Naive thymus-derived CD4-positive, alpha-beta T cell (primary cell): Measurements from ENCODE around the gene GRB10. TPM values are rescaled to one million over a fixed set of nuclear protein-coding genes. Genes with fewer than 3 reads are reported as not detected.
"Not testable (repeated sequence)": the region's sequence is repeated elsewhere in the genome, so short reads cannot be mapped to it uniquely, and the experiment has no call there.

ENCODE experiments used
- ATAC-seq: fragments of 150-1000 bp; cut with Tn5 transposase; 2 replicates; pipeline ENCODE4 v1.10.0; 2021; ENCODE audit warnings: mild to moderate bottlenecking, moderate library complexity
- CTCF ChIA-PET: fragments of 350-600 bp; sonication (Branson Sonifier 250); formaldehyde crosslinking; loops from one replicate; lab custom pipeline; 2021; ENCODE audit warnings: antibody characterized with exemption; lab: Charles Lee
- POLR2A ChIA-PET: fragments of 350-600 bp; sonication (Branson Sonifier 250); formaldehyde crosslinking; loops from one replicate; lab custom pipeline; 2021; ENCODE audit warnings: antibody characterized with exemption, inconsistent platforms; lab: Charles Lee
- DNase-seq, 9 donors: peaks; one replicate each; pipeline versions ENCODE4 v3.0.0 to v3.0.0-alpha.2; 2020 to 2022; ENCODE audit warnings: mixed read lengths in 1 of 9
- H3K27ac ChIP-seq: one replicate; pipeline ENCODE4 v1.7.0; 2013; ENCODE audit warnings: mild to moderate bottlenecking, low read depth, low read length, moderate library complexity
- H3K27me3 ChIP-seq, 2 donors: one replicate each; pipeline ENCODE4 v1.7.0; 2013; ENCODE audit warnings: low read length in 2 of 2, mild to moderate bottlenecking in 2 of 2, moderate library complexity in 2 of 2; ENCODE audit not compliant: control insufficient read depth in 2 of 2, insufficient read depth in 2 of 2
- H3K36me3 ChIP-seq, 3 experiments: 1 replicate in 2 of 3; 2 replicates in 1 of 3; pipeline ENCODE4 v1.7.0; 2013; ENCODE audit warnings: low read length in 3 of 3, mild to moderate bottlenecking in 3 of 3, moderate library complexity in 1 of 3; ENCODE audit not compliant: insufficient read depth in 3 of 3, control insufficient read depth in 2 of 3
- H3K4me1 ChIP-seq, 2 donors: one replicate each; pipeline ENCODE4 v1.7.0; 2013; ENCODE audit warnings: low read length in 2 of 2, mild to moderate bottlenecking in 2 of 2, moderate library complexity in 1 of 2; ENCODE audit not compliant: control insufficient read depth in 2 of 2, insufficient read depth in 2 of 2
- H3K4me3 ChIP-seq: 2 replicates; pipeline ENCODE4 v1.7.0; 2013; ENCODE audit warnings: mild to moderate bottlenecking, low read length
- H3K9me3 ChIP-seq, 3 experiments: 1 replicate in 2 of 3; 2 replicates in 1 of 3; pipeline ENCODE4 v1.7.0; 2013; ENCODE audit warnings: low read length in 3 of 3; ENCODE audit not compliant: control insufficient read depth in 2 of 3
- H3K27ac Mint-ChIP-seq, 9 donors: one replicate each; pipeline ENCODE4 v1.8.0; 2020 to 2022; ENCODE audit warnings: mixed read lengths in 9 of 9, mild to moderate bottlenecking in 8 of 9, moderate library complexity in 5 of 9, inconsistent platforms in 2 of 9
- H3K27me3 Mint-ChIP-seq, 5 donors: one replicate each; pipeline ENCODE4 v1.8.0; 2021 to 2022; ENCODE audit warnings: mixed read lengths in 5 of 5, mild to moderate bottlenecking in 1 of 5
- H3K36me3 Mint-ChIP-seq, 5 donors: one replicate each; pipeline ENCODE4 v1.8.0; 2020 to 2022; ENCODE audit warnings: mixed read lengths in 5 of 5, mild to moderate bottlenecking in 3 of 5, inconsistent platforms in 1 of 5
- H3K4me1 Mint-ChIP-seq, 7 donors: one replicate each; pipeline ENCODE4 v1.8.0; 2020 to 2022; ENCODE audit warnings: mixed read lengths in 7 of 7, mild to moderate bottlenecking in 3 of 7, inconsistent platforms in 1 of 7
- H3K4me3 Mint-ChIP-seq, 10 donors: one replicate each; pipeline ENCODE4 v1.8.0; 2020 to 2022; ENCODE audit warnings: mild to moderate bottlenecking in 10 of 10, mixed read lengths in 10 of 10, moderate library complexity in 6 of 10, inconsistent platforms in 2 of 10
- H3K9me3 Mint-ChIP-seq, 11 donors: one replicate each; pipeline ENCODE4 v1.8.0; 2020 to 2022; ENCODE audit warnings: mixed read lengths in 11 of 11, mild to moderate bottlenecking in 4 of 11, inconsistent platforms in 1 of 11, moderate library complexity in 1 of 11
- intact Hi-C, 2 donors: fragments of 100-400 bp; cut with micrococcal nuclease; formaldehyde crosslinking; loops; one replicate each; pipeline ENCODE4 v1.15.1; 2023
- polyA plus RNA-seq, 2 donors: library from polyadenylated mRNA; unstranded; fragments of 300-500 nt; fragmentation: Illumina TruSeq; gene quantifications; one replicate each; pipeline ENCODE4 v1.2.3, GENCODE V29; 2021
- total RNA-seq, 6 experiments: library from RNA in 5 of 6; stranded (reverse) in 5 of 6; gene quantifications; 1 replicate in 5 of 6; 2 replicates in 1 of 6; pipeline ENCODE4 v1.2.3 and lab custom pipeline; 2021 to 2026

The GRB10 gene
- total and polyA plus RNA-seq, 7 experiments from 2014 or later: 2.6 to 10.6 (median 6.2) TPM

- ChIA-PET CTCF (no interaction called here), POLR2A (interaction anchor here (0.5 kb wide), 1 partner anchor 33 kb away, joined by 3 read pairs; no protein-coding TSS in a partner anchor)
- no peaks in the 10 kb centered on the region for H3K9me3 ChIP-seq
- H3K27me3 ChIP-seq: no peaks in the 10 kb centered on the region
- DNase-seq (no peak), ATAC-seq (no peak)
- intact Hi-C loops: no loop called here
- Mint-ChIP-seq H3K9me3 (peaks cover 0 to 9% (median 4%) of the 10 kb centered on the region in 11 donors), H3K36me3 (peaks cover 0 to 9% (median 0%) of the 10 kb centered on the region in 5 donors), H3K27me3 (peaks cover 0 to 6% (median 4%) of the 10 kb centered on the region in 5 donors), H3K27ac (no peak overlapping the region), H3K4me1 (peaks cover 0 to 7% (median 0%) of the 10 kb centered on the region in 7 donors), H3K4me3 (no peak overlapping the region)
- H3K27ac ChIP-seq: no peak overlapping the region
- no peaks in the 10 kb centered on the region for H3K4me1 ChIP-seq
- H3K36me3 ChIP-seq: no peaks in the 10 kb centered on the region
- no peak overlapping the region for H3K4me3 ChIP-seq
Observed at GRCh38 chr7:50775231-50775630, 7.5 kb downstream of the GRB10 start.

- H3K27ac Mint-ChIP-seq: no peak overlapping the region
- intact Hi-C loops: no loop called here
Observed at GRCh38 chr7:50774319-50774718, 8.4 kb downstream of the GRB10 start.

DNA sequence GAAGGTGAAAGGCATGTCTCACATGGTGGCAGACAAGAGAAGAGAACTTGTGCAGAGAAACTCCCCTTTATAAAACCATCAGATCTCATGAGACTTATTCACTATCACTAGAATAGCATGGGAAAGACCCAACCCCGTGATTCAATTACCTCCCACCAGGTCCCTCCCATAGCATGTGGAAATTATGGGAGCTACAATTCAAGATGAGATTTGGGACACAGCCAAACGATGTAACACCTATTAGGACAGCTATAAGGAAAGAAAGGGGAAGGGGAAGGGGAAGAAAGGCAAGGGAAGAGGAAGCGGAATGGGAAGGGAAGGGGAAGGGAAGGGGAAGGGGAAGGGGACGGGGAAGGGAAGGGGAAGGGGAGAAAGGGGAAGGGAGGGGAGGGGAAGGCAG, 9.6 kb downstream of the GRB10 start:
- H3K9me3 Mint-ChIP-seq, H3K27me3 ChIP-seq, H3K9me3 ChIP-seq, H3K4me3 ChIP-seq, H3K27me3 Mint-ChIP-seq, ATAC-seq, H3K27ac Mint-ChIP-seq, H3K4me3 Mint-ChIP-seq, intact Hi-C loops, H3K36me3 Mint-ChIP-seq, CTCF ChIA-PET, H3K4me1 ChIP-seq, H3K36me3 ChIP-seq, DNase-seq, POLR2A ChIA-PET, H3K27ac ChIP-seq: not testable (repeated sequence)
- H3K4me1 Mint-ChIP-seq: peaks cover 0 to 10% (median 0%) of the 10 kb centered on the region in 7 donors

More at GRCh38 chr7:50774319-50774718, 8.4 kb downstream of the GRB10 start:
- peaks cover 0 to 12% (median 0%) of the 10 kb centered on the region in 5 donors for H3K36me3 Mint-ChIP-seq
- ChIA-PET POLR2A (no interaction called here), CTCF (no interaction called here)
- no peaks in the 10 kb centered on the region for H3K27me3 ChIP-seq
- ATAC-seq: no peak
- DNase-seq: no peak
- no peaks in the 10 kb centered on the region for H3K4me1 ChIP-seq
- no peaks in the 10 kb centered on the region for H3K9me3 ChIP-seq
- no peaks in the 10 kb centered on the region for H3K36me3 ChIP-seq
- peaks cover 0 to 4% (median 2%) of the 10 kb centered on the region in 5 donors for H3K27me3 Mint-ChIP-seq
- H3K4me3 ChIP-seq: no peak overlapping the region
- no peak overlapping the region for H3K4me3 Mint-ChIP-seq
- H3K9me3 Mint-ChIP-seq: peaks cover 0 to 9% (median 4%) of the 10 kb centered on the region in 11 donors
- no peak overlapping the region for H3K27ac ChIP-seq
- peaks cover 0 to 7% (median 0%) of the 10 kb centered on the region in 7 donors for H3K4me1 Mint-ChIP-seq

DNA sequence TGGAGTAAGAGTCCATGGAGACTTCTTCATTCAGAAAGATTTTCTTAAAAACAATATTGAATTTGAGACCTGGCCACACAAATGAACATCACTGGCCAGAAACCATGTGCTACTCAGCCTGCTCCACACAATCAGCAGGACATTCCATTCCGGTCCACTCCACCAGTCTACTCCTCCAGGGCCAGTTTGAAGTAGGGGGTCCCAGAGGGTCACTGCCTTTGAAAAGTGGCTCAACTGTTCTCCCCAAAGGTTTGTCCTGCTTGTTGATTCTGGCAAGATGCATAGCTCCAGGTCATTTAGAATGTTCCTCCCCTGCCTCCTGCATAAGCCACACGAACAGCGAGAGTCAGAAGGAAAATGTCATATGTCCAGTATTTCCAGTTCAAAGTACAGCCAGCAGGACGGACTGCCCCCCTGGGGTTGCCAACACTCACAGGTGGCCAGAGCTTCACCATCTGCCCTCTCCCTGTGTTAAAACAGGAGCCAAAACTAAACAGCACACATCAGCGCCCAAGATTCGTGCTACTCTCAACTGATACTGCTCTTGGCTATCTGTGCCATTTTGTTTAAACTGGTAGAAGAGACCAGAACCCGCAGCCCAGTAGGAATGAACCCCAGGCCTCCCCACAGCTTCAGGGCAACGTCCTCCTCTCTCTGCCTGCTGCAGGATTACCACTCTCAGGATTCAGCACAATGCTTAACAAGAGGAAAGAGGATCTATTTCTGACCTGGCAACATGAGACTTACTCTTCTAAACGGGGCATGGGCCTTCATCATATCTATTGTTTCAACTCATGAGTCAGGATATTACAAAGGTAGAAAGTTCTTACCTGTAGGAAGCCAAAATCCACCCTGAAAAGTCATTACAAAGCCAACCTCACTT, 11.3 kb downstream of the GRB10 start:
- peaks cover 0 to 9% (median 3%) of the 10 kb centered on the region in 11 donors for H3K9me3 Mint-ChIP-seq
- ChIA-PET CTCF (no interaction called here), POLR2A (no interaction called here)
- H3K36me3 ChIP-seq: no peaks in the 10 kb centered on the region
- H3K27ac ChIP-seq: no peak overlapping the region
- ATAC-seq (no peak), DNase-seq (no peak)
- no peak overlapping the region for H3K4me3 Mint-ChIP-seq
- H3K9me3 ChIP-seq: no peaks in the 10 kb centered on the region
- H3K27me3 ChIP-seq: no peaks in the 10 kb centered on the region
- peaks cover 0 to 4% (median 0%) of the 10 kb centered on the region in 5 donors for H3K27me3 Mint-ChIP-seq
- H3K4me3 ChIP-seq: no peak overlapping the region
- H3K4me1 ChIP-seq: no peaks in the 10 kb centered on the region
- H3K27ac Mint-ChIP-seq: peak overlapping the region in 2 of 9 donors; percentile 10 to 60
- intact Hi-C loops: no loop called here
- H3K4me1 Mint-ChIP-seq: peaks cover 0 to 13% (median 0%) of the 10 kb centered on the region in 7 donors
- H3K36me3 Mint-ChIP-seq: peaks cover 0 to 9% (median 0%) of the 10 kb centered on the region in 5 donors

DNA sequence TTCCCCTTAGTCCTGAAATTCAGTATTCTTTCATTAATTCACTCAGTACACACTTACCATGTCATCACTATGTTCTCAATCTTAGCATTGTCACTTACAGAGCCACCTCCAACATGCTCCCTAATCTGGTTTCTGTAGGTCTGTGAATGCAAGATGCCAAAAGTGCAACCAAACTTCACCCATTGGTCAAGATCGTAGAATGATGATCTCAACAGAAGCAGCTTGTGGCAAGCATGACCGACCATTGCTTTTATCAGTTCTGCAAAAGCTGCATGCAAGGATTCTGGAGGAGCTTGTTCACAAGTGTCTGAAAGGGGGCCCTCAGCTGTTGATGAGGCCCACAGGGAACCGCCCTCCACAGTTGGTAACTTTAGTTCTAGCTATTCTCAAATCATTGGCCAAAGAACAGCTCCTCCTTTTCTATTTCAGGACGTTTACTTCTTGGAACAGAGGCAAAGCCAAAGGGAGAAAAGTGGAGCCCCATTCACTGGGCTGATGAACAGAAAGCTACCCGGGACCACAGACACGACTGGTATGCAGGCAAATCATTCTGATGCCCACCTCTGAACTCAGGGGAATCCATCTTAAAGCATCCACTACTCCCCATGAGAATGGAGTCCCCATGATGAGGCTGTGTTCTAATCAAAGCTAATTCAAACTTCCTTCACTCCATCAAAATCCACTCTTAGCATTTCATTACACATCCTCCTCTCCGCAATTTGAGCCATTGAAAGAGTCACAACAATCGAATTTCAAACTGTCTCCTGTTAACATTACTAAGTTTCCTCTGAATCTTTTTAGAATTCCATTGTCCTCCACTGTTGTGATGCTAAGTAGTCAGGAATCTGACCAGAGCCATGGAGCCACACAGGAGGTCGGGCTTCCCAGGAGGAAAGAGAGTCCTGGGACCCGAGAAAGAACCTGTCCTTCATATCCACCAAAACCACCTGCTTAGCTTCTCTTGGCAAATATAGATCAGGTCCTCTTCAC, 13.9 kb downstream of the GRB10 start:
- peaks cover 0 to 16% (median 6%) of the 10 kb centered on the region in 5 donors for H3K36me3 Mint-ChIP-seq
- no peak overlapping the region for H3K4me3 ChIP-seq
- H3K27ac ChIP-seq: no peak overlapping the region
- H3K27me3 Mint-ChIP-seq: no peaks in the 10 kb centered on the region
- peaks cover 0 to 19% (median 4%) of the 10 kb centered on the region in 7 donors for H3K4me1 Mint-ChIP-seq
- H3K4me3 Mint-ChIP-seq: no peak overlapping the region
- ChIA-PET CTCF (no interaction called here), POLR2A (no interaction called here)
- DNase-seq (no peak), ATAC-seq (no peak)
- intact Hi-C loops: no loop called here
- peaks cover 0 to 26% (median 12%) of the 10 kb centered on the region in 11 donors for H3K9me3 Mint-ChIP-seq
- H3K27ac Mint-ChIP-seq: peak overlapping the region in 1 of 9 donors; percentile 2
- peaks cover 0 to 3% (median 0%) of the 10 kb centered on the region in 3 experiments for H3K9me3 ChIP-seq
- H3K27me3 ChIP-seq: no peaks in the 10 kb centered on the region
- H3K36me3 ChIP-seq: no peaks in the 10 kb centered on the region
- H3K4me1 ChIP-seq: no peaks in the 10 kb centered on the region

DNA sequence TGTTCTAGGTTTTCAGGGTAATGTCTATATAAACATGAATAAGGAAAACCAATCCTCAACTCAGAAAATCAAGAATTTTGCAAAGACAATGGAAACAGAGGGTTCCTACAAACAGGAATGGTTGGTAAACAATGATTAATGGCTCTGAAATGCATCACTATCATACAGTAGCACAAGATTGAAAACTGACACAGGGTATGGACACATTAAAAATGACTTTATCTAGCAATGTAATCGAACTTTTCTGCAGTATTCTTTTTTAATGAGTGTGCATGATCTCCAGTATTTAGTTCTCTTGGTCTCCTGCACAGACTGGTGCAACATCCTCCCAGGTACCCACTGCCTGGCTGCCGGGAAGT, 15.9 kb downstream of the GRB10 start:
- H3K9me3 ChIP-seq: peaks cover 0 to 9% (median 0%) of the 10 kb centered on the region in 3 experiments
- ChIA-PET POLR2A (no interaction called here), CTCF (no interaction called here)
- peaks cover 2 to 36% (median 16%) of the 10 kb centered on the region in 11 donors for H3K9me3 Mint-ChIP-seq
- H3K4me1 Mint-ChIP-seq: peaks cover 3 to 32% (median 8%) of the 10 kb centered on the region in 7 donors
- H3K4me3 ChIP-seq: no peak overlapping the region
- H3K27me3 ChIP-seq: no peaks in the 10 kb centered on the region
- H3K4me3 Mint-ChIP-seq: no peak overlapping the region
- H3K36me3 Mint-ChIP-seq: peaks cover 0 to 16% (median 11%) of the 10 kb centered on the region in 5 donors
- no peak for DNase-seq
- no peaks in the 10 kb centered on the region for H3K27me3 Mint-ChIP-seq
- no peak overlapping the region for H3K27ac ChIP-seq
- ATAC-seq: no peak
- H3K4me1 ChIP-seq: no peaks in the 10 kb centered on the region
- intact Hi-C loops: no loop called here
- H3K27ac Mint-ChIP-seq: no peak overlapping the region
- H3K36me3 ChIP-seq: no peaks in the 10 kb centered on the region
